ENCODE results near the gene DAP. TPM values are rescaled to one million over a fixed set of nuclear protein-coding genes. Genes with fewer than 3 reads are reported as not detected.

DAP gene
- total and polyA plus RNA-seq, 10 of the 15 experiments (the other 5 are each of a cell fraction or from before 2014, with no cell fraction given), result 12.9 to 130 (median 49.9) TPM

GRCh38 chr5:10786835-10787234 is 25.8 kb upstream of the DAP start:
- ATAC-seq (no peak), DNase-seq (ENCODE audit: low read depth, low spot score) (no peak), FAIRE-seq (no peak)
- Histone ChIP-seq H3K27me3 (replicated peaks in 1 of 2; ENCODE audit: control insufficient read depth in 2 of 2, insufficient read depth in 2 of 2, low read length in 1 of 2) (no peaks in the 10 kb centered on the region), H3K9me3 (replicated peaks; ENCODE audit: control insufficient read depth, insufficient read depth, low read length) (no peaks in the 10 kb centered on the region), H2AFZ (ENCODE audit: control insufficient read depth, low read depth, low read length) (no peak overlapping the region), H3K36me3 (ENCODE audit: control insufficient read depth in 2 of 2, insufficient read depth in 2 of 2, low read length in 1 of 2) (no peaks in the 10 kb centered on the region), H3K4me1 (ENCODE audit: control insufficient read depth, insufficient read depth, low read length) (no peaks in the 10 kb centered on the region), H3K79me2 (ENCODE audit: control insufficient read depth, insufficient read depth, low read length) (no peaks in the 10 kb centered on the region), H3K4me2 (ENCODE audit: control insufficient read depth, insufficient read depth) (no peak overlapping the region), H3K27ac (ENCODE audit: control insufficient read depth, insufficient read depth) (no peak overlapping the region), H3K9ac (ENCODE audit: control insufficient read depth, insufficient read depth, low read length) (no peak overlapping the region), H4K20me1 (ENCODE audit: control insufficient read depth, insufficient read depth) (no peaks in the 10 kb centered on the region), H3K4me3 (no peak overlapping the region)
- ChIA-PET RAD21 (ENCODE audit: unreplicated experiment) (no interaction called here), POLR2A (no interaction called here), SMC1A (ENCODE audit: uncharacterized antibody, unreplicated experiment) (no interaction called here), CTCF (no interaction called here)
- no TSS peak for BruUV-seq (replicated peaks)
- intact Hi-C loops (cut with micrococcal nuclease; ENCODE audit: unreplicated experiment) (no loop called here), in situ Hi-C loops (cut with MboI) (no loop called here)
- TF ChIP-seq NFXL1 (IDR thresholded peaks at IDR 0.05; ENCODE audit: borderline replicate concordance) (no peak), CREM (IDR thresholded peaks at IDR 0.05; ENCODE audit: low read depth) (no peak), RAD21 (IDR thresholded peaks at IDR 0.05; ENCODE audit: insufficient read depth, low read depth, low read length) (no peak), NRF1 (conservative IDR thresholded peaks at IDR 0.05; ENCODE audit: low read depth, low read length) (no peak), CREB1 (IDR thresholded peaks at IDR 0.05; ENCODE audit: low read depth) (no peak), ASH2L (IDR thresholded peaks at IDR 0.05; ENCODE audit: borderline replicate concordance, low read depth) (no peak), ZNF622 (IDR thresholded peaks at IDR 0.05) (no peak), FOXM1 (IDR thresholded peaks at IDR 0.05; ENCODE audit: low read depth, low read length) (no peak), CBFB (IDR thresholded peaks at IDR 0.05; ENCODE audit: low read depth) (no peak), HDGF (IDR thresholded peaks at IDR 0.05) (no peak), IKZF1 (conservative IDR thresholded peaks at IDR 0.05) (no peak), ZNF217 (IDR thresholded peaks at IDR 0.05) (no peak), POU2F2 (IDR thresholded peaks at IDR 0.05; ENCODE audit: borderline replicate concordance, low read depth, low read length) (no peak), MYB (IDR thresholded peaks at IDR 0.05; ENCODE audit: borderline replicate concordance, low read depth, low read length) (no peak), YBX1 (IDR thresholded peaks at IDR 0.05) (no peak), SPI1 (IDR thresholded peaks at IDR 0.05; ENCODE audit: borderline replicate concordance, insufficient read depth, low read depth, low read length) (no peak), RELA (IDR thresholded peaks at IDR 0.05; ENCODE audit: borderline replicate concordance, partially characterized antibody) (no peak), TBL1XR1 (IDR thresholded peaks at IDR 0.05; ENCODE audit: low read depth, low read length) (no peak)
- TF ChIP-seq, protein P1, sequence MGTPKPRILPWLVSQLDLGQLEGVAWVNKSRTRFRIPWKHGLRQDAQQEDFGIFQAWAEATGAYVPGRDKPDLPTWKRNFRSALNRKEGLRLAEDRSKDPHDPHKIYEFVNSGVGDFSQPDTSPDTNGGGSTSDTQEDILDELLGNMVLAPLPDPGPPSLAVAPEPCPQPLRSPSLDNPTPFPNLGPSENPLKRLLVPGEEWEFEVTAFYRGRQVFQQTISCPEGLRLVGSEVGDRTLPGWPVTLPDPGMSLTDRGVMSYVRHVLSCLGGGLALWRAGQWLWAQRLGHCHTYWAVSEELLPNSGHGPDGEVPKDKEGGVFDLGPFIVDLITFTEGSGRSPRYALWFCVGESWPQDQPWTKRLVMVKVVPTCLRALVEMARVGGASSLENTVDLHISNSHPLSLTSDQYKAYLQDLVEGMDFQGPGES (IDR thresholded peaks at IDR 0.05), result no peak
- TF ChIP-seq, protein P2, sequence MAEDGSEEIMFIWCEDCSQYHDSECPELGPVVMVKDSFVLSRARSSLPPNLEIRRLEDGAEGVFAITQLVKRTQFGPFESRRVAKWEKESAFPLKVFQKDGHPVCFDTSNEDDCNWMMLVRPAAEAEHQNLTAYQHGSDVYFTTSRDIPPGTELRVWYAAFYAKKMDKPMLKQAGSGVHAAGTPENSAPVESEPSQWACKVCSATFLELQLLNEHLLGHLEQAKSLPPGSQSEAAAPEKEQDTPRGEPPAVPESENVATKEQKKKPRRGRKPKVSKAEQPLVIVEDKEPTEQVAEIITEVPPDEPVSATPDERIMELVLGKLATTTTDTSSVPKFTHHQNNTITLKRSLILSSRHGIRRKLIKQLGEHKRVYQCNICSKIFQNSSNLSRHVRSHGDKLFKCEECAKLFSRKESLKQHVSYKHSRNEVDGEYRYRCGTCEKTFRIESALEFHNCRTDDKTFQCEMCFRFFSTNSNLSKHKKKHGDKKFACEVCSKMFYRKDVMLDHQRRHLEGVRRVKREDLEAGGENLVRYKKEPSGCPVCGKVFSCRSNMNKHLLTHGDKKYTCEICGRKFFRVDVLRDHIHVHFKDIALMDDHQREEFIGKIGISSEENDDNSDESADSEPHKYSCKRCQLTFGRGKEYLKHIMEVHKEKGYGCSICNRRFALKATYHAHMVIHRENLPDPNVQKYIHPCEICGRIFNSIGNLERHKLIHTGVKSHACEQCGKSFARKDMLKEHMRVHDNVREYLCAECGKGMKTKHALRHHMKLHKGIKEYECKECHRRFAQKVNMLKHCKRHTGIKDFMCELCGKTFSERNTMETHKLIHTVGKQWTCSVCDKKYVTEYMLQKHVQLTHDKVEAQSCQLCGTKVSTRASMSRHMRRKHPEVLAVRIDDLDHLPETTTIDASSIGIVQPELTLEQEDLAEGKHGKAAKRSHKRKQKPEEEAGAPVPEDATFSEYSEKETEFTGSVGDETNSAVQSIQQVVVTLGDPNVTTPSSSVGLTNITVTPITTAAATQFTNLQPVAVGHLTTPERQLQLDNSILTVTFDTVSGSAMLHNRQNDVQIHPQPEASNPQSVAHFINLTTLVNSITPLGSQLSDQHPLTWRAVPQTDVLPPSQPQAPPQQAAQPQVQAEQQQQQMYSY (CRISPR knock-in tag; IDR thresholded peaks at IDR 0.05), result no peak
- 32% methylated on average over 4 of the region's 4 CpGs for WGBS (ENCODE audit: insufficient coverage, insufficient replicate concordance, low lambda C conversion rate, missing lambda C conversion rate)

Data from GM12878 (cell line).